Mucosa of gallbladder (tissue), 1 donor: ENCODE results near the gene SEC14L2. TPM values are rescaled to one million over a fixed set of nuclear protein-coding genes. Genes with fewer than 3 reads are reported as not detected.

Experiments used
- DNase-seq: peaks from one replicate; pipeline ENCODE4 v3.0.0-alpha.2; 2020; ENCODE audit warnings: low spot score
- total RNA-seq: library from RNA; stranded (reverse); gene quantifications from one replicate; pipeline ENCODE4 v1.2.1, GENCODE V29; 2021
- donor health status: DM: no; HTN: no; CAD: no.

Gene SEC14L2
- total RNA-seq, 1 donor from 2014 or later, result 35.4 TPM

DNA sequence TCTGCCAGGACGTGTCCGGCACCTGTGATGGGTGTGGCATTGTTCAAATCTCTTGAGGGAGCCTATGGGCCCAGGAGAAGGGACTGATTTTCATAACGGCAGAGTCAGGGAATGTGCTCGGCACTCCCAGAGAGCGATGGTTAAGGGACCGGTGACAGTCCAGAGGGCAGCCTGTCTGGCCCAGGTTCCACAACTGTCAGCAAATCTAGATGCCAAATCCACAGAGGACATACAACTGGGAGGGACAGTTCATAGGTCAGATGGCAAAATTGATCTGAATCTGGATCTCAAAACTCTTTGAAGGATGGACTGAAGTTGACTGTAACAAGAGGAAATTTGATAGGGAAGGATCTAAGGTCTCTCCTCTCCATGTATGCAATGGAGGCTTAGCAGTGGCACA lies 7.5 kb downstream of the SEC14L2 start:
- no peak for DNase-seq

DNA sequence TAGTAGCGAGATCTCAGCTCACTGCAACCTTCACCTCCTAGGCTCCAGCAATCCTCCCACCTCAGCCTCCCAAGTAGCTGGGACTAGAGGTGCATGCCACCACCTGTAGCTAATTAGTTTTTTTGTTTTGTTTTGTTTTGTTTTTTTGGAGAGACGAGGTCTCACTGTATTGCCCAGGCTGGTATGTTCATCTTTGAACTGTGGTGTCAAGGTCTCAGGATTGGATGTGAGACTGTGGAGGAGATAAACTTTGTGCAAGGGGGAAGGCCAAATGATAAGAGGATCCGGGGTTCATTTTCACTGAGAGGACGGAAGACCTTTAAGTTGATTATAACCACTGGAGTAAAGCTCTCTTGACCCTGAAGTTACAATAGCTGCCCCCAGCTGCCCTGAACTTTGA lies 8.9 kb downstream of the SEC14L2 start:
- DNase-seq, result no peak

DNA sequence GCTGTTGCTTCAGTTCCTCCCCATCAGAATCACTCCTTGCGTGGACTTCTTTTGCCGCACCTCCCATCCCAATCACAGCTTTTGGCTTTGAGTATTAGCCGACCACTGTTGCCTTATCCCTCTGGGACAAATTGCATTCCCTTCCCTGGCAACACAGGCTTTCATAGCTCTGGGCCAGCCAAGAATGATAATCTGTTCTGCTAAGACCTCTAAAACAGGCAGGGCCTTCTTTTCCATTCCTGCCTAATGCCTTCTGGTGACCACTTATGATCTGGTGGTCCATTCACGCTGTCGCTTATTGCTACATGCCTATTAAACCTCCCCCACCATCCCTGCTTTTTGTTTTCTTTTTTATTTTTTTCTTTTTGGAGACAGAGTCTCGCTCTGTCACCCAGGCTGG lies 9.6 kb downstream of the SEC14L2 start:
- DNase-seq, result no peak

DNA sequence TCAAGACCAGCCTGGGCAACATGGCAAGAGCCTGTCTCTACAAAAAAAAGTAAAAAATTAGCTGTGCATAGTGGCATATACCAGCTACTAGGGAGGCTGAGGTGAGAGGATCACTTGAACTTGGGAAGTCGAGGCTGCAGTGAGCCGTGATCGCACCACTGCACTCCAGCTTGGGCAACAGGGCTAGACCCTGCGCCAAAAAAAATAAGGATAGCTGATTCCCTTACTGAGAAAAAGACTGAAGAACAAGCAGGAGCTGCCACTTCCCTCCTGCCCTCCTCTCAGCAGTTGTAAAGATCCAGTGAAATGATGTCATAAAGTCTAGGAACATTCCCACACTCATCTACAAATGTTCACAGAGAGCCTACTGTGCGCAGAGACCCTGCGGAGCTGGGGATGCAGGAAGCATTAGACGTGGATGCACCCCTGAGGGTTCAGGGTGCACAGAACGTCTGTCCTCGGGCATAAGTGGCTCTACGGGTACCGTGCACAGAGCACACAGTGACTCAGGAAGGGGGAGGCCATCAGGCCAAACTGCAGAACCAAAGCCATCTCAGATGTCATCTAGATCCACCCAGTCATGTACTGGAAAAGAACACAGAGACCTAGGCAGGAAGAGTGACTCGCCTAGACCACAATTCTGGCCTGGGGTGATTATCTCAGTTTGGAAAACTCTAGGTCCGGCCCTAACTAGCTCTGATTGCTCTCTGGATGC lies 11.7 kb downstream of the SEC14L2 start:
- no peak for DNase-seq

DNA sequence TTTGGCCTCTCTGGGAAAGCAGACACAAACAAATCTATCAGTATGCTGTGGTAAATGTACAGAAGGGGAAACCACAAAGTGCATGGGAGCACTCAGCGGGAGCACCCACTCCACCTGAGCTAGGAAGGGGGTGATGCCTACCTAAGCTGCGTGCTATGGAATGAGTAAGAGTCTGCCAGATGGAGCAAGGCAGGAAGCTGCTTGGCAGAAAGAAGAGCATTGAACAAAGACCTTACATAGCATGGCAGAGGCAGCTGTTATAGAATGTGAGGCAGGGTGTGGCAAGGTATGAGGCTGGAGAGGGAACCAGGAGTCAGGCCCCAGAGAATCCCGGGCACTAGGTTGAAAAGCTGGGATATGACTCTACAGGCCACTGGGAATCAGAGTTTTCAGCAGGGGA lies 15.0 kb downstream of the SEC14L2 start:
- DNase-seq, result no peak

DNA sequence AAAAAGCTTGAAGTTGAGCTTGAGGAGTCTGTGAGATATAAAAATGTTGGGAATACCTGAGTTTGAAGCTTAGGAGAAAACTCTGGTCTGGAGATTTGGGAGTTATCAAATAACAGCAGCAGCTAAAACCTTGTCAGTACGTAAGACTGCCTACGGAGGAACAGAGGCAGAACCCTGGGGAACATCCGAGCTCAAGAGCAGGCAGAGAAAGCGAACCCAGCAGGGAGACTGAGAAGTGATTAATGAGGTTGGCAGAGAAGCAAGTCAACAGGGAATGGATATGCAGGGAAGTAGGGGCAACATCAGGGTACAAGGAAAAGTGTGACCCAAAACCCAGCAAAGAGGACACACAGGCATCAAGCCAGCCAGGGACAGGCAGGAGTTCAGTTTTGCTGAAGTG lies 16.2 kb downstream of the SEC14L2 start:
- no peak for DNase-seq

DNA sequence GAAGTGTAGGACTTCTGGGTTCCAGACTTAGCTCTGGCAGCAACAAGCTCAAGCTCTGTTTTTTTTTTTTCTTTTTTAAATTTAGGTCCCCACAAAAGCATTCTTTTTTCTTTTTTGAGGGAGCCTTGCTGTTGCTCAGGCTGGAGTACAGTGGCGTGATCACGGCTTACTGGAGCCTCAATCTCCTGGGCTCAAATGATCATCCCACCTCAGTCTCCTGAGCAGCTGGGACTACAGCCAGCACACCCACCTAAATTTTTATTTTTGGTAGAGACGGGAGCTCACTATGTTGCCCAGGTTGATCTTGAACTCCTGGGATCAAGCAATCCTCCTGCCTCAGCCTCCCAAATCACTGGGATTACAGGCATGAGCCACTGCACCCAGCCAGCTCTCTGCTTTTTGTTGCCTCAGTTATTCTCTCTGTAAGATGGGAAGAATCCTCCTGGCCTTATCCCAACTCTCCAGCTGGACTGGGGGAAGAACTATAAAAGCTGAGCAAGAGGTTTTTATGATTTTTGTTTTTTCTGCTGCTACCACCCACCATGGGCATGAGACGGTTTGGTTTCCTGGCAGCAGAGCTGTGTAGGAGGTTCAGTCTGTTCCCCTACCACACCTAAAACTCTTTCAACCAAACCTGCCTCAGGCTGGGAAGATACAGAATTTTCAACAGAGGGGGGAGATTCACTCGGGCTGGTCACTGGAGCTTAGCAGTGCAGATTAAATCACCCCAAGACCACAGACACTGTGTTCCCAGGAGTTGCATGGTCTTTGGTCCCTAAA lies 17.1 kb downstream of the SEC14L2 start:
- no peak for DNase-seq

DNA sequence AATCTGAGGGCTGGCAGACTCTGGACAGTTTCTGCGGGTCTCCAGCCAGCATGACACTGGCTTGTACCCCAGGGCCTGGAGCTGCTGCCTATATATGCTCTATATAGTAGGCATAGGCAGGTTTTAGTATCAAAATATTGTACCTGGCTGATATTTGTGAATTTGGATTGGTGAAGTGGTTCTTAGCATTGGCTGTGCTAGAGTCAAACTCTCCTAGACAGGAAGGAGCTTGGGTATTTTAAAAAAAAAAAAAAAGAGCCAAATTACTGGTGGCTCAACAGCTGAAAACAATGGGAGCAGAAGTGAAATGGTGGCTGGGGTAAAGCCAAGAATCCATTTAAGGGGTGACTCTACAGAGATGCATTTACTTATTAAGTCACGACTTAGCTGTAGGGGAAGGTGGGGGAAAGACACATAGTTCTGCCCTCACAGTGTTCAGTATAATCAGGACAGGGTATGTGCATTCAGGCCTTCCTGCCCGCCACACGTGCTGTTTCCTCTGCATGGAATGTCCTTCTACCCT lies 17.8 kb downstream of the SEC14L2 start:
- no peak for DNase-seq

DNA sequence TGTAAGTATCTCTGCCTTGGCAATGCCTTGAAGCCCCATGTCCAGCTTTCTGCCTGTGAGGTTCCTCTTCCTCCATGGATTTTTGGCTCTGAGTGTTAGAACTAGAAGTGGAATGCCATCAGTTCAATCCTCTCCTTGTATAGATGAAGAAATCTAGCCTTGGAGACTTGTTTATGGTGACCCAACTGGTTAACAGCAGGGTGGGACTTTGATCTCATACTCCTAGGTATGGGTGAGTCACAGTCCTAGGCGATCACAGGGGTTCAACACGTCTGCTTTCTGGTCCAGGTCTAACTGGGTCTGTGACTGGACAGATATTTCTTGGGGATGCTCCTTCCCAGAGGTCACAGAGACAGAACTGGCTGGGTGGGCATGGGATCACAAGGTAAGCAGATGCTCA lies 19.6 kb downstream of the SEC14L2 start:
- DNase-seq, result peak; percentile 34

DNA sequence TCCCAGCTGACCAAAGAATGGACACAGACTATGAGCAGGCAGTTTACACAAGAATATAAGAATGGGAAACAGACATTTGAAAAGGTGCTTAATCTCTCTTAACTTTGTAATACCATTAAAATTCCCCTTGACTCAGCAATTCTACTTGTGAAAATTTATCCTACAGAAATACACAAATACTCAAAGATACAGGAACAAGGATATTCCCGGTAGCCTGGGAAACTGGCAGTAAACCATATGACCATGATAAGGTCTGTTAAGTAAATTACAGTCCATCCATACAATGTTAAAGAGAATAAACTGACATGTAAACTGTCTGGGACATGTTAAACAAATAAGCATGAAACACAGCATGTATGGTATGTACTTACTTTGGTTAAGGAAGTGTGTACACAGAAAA lies 20.0 kb downstream of the SEC14L2 start:
- no peak for DNase-seq

DNA sequence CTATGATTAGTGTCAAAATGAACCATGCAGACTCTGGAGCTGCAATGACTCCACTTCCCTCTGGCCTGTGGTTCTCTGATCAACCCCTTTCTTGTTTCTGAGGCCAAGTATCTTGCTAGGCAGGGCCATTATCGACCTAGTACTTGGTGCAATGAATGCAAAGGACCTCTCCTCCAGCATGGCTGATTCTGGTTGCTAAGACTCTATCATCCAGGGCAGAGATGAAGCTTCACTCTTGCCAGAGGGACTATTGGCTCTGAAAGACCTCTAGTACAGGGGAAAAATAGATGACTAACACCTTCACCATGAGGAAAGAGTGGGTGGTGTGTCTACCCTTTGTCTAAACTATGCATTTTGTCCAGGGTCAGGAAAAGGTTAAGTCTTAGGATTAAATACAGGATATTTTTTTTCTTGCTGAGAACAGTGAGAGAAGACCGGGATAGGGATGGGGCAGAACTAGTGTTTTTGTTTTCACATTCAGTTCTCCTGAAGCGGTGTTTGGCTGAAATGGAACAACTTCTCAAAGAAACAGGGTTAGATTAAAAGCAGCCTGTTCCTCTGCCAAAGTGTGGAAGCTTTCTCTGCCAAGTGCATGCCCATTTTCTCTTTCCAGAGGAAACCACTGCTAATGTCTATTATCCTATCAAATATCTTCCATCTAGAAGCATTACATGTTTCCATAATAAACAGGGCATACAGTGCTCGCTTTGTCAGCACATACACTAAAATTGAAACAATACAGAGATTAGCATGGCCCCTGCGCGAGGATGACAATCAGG lies 23.7 kb downstream of the SEC14L2 start:
- DNase-seq, result no peak

DNA sequence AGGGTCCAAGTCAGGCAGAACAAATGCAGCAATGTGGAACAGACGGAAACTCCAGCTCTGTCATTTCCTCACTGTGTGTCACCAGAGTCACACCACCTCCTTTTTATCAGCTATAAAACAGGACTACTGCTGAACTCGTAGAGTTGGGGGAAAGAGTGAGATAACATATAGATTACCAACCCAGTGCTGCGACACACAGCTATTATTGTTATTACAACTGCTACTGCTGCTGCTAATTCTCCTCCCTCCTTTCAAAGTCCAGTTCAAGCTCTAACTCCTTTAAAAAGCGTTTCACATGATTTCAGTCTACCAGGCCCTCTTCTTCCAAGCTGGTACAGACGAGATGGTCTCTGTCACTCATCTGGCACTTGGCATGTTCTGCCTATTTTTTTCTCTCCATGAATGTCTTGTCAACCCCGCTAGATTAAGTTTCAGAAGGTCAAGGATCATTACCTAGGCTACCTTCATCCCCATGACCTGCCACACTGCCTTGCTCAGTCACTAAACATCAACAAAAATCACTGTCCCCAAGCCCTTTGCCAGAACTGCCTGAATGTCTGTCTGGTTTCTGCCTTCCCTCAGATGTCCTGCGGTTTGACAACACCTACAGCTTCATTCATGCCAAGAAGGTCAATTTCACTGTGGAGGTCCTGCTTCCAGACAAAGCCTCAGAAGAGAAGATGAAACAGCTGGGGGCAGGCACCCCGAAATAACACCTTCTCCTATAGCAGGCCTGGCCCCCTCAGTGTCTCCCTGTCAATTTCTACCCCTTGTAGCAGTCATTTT lies 25.1 kb downstream of the SEC14L2 start:
- no peak for DNase-seq

DNA sequence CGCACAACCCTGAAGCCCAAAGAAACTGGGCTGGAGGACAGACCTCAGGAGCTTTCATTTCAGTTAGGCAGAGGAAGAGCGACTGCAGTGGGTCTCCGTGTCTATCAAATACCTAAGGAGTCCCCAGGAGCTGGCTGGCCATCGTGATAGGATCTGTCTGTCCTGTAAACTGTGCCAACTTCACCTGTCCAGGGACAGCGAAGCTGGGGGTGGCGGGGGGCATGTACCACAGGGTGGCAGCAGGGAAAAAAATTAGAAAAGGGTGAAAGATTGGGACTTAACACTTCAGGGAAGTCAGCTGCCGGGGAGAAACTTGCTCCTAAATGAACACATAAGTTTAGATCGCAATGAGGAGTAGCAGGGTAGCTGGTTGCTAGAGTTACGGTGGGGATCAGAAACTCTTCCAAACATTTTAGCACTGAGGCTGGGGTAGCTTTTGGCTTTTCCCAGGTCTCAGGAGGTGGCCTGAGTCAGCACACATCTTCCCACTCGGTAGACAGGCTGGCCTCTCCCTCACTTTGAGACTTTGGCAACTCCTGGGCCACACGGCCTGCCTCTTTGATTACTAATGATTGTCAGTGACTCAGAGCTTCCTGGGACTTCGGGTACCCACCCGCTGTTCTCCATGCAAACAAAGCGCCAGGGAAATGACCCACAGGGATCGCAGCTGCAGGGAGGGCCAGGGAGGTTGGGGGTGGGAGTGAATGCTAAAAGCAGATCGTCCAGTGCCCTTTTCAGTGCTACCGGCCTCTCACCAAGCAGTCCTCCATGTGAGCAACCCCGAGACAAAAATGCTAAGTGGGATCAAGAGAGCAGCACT lies 25.9 kb downstream of the SEC14L2 start:
- DNase-seq, result peak; percentile 79

DNA sequence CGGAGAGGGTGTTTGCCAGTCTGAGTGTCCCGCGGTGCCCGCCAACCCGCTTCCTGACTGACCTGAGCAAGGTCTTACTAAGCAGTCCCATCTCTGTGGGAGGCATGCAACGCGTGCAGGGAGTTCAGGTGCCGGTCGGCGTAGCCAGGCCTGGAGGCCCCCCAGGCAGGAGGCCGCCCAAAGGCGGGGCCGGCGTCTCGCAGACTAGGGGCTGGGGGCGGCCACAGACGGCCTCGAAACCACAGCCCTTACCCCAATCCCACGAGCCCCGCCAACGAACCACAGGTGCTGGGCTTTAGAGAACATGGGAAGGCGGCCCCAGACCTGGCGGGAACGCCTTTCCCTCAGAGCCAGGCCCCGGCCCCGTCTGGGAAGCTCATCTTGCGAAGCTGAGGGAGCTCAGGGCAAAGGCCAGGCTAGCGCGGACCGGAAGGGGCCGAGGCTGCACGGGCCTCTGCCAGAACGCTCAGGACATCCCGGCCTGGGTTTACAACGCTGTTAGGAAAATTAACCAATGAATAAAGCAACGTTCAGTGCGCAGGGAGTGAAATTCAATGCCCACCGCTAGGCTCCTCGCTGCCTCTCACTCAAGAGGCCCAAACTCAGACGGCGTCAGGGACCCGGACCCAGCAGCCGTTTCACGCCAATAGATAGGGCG lies 26.6 kb downstream of the SEC14L2 start:
- DNase-seq, result peak; percentile 43

DNA sequence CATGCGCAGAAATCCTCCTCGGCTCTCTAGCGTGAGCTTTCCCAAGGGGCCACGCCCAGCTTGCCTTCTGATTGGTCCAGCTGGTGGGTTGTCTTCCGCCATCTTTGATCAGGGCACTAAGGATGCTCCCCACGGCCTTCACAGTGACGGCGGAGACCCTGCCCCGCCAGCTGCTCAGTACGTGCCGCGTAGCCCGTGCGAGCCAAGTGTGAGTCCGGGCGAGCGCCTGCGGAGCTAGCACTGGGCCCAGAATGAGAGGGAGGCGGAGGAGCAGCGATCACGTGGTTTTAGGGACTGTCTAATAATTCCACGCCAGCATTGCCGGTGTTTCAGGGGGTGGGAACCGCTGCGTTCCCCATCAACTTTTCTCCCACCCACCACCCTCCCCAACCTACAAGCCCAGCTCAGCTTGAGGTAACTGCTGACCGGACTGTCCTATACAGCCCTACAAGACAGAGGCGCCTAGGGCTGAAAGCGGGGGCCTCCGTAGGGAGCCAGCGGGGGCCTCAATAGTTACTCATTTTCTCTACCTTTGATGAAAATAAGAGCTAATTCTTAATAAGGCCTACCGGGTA lies 27.2 kb downstream of the SEC14L2 start:
- DNase-seq, result peak; percentile 100

DNA sequence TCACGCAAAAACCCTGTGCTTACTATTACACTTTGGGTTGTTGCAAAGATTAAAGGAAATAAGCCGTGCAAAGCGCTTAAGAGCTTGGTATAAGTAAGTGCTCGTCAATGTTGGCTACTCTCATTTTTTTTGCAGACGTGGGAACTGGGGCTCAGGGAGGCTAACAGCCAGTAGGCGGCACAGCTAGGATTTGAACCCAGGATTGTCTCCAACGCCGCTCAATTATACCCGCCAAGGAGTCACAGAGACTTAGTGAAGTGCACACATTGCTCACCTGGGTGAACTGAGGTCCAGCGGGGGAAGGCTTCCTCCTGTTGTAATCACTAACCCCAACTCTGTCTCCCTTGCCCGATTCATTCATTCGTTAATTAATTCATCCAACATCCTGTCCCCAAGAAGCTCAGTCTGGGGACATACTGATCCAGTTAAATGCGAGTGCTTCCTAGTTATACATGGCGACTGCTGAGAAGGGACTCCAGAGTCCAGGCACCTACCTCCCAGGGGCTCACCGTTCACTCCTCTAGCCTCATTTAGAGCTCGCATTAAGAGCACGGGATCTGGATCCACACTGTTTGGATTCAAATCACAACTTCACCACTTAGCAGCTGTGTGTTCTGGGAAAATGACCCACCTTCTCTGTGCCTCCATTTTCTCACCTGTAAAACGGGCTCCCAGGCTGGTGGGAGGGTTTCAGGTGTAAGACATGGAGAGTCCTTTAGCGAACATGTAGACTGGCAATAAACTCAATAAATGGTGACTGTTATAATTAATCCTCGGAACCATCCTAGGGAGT lies 27.9 kb downstream of the SEC14L2 start:
- DNase-seq, result no peak

DNA sequence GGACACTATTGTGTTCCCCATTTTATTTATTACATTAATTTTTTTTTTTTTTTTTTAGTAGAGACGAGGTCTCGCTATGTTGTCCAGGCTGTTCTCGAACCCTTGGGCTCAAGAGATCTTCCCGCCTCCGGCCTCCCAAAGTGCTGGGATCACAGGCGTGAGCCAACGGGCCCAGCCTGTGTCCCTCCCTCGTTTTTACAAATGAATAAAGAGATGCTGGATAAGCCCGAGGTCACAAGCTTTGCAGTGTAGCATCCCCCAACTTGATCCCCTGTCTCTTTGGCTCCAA lies 28.5 kb downstream of the SEC14L2 start:
- DNase-seq, result no peak

DNA sequence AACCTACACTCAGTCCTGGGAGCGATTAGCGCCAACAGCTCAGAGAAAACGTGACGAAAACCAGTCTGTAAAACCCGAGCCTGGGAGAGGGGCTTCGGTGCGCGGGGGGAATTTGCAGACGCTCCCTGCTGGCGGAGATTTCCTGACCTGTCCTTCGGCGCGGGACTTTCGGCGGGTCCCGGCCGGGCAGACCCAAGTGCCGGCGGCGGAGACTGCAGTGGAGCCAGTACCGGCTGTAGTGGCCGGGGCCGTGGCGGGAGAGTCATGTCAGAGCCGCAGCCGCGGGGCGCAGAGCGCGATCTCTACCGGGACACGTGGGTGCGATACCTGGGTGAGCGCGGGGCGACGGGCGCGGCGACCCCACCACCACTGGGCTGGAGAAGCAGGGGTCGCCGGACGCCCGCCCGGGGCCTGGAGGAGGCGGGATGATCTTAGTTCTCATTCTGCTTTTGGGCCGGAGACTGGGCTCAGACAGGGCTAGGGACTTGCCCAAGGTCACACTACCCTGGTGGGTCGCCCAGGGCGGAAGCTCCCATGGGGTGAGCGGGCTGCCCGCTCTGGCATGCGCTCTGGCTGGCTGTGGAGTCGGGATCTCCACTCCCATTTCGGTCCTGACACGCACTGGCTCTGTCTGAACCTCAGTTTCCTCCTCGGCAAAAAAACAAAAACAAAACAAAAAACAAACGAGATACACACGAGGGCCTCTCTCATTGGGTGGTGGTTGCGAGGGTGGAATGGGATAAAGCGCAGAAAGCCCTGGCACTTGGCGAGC lies 29.0 kb downstream of the SEC14L2 start, which contains the start of gene MTFP1:
TSS of gene MTFP1 (plus strand) at position 153 of the 772 bp plus-strand sequence. CDS start at position 265, 112 bp downstream.
- DNase-seq, result peak; percentile 40
